AG09319 (cell line): ENCODE measurements around the gene ASB15.
"Not testable (repeated sequence)": the region's sequence is repeated elsewhere in the genome, so short reads cannot be mapped to it uniquely, and the experiment has no call there.

Experiments used
- DNase-seq: peaks from one replicate; pipeline ENCODE4 v3.0.0-alpha.2; 2010; ENCODE audit warnings: low read depth; ENCODE audit errors: extremely low read depth
- TF ChIP-seq, protein P1 (sequence below): IDR thresholded peaks from 2 replicates; pipeline ENCODE4 v1.5.1; 2011; ENCODE audit warnings: low read depth, mild to moderate bottlenecking, inconsistent platforms, low read length, moderate library complexity

The ASB15 gene

DNA sequence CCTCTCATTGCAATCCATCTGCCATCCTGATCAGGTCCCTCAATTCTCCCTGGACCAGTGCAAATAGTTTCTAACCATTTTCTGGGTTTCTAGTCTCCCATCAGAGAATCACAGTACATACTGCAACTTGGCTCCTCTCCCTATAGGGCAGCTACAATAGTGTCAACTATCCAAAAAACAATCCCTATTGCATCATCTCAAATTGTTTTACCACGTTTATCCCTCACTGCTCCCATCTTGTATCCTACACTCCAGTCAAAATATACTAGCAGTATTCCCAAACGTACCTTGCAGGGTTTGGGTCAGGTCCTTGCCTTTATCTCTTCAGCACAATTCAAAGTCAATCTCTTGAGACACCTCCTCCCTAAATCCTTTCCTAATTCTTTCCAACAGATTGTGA is 23.6 kb downstream of the ASB15 start:
- TF ChIP-seq, protein P1, sequence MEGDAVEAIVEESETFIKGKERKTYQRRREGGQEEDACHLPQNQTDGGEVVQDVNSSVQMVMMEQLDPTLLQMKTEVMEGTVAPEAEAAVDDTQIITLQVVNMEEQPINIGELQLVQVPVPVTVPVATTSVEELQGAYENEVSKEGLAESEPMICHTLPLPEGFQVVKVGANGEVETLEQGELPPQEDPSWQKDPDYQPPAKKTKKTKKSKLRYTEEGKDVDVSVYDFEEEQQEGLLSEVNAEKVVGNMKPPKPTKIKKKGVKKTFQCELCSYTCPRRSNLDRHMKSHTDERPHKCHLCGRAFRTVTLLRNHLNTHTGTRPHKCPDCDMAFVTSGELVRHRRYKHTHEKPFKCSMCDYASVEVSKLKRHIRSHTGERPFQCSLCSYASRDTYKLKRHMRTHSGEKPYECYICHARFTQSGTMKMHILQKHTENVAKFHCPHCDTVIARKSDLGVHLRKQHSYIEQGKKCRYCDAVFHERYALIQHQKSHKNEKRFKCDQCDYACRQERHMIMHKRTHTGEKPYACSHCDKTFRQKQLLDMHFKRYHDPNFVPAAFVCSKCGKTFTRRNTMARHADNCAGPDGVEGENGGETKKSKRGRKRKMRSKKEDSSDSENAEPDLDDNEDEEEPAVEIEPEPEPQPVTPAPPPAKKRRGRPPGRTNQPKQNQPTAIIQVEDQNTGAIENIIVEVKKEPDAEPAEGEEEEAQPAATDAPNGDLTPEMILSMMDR = no peak
- DNase-seq = no peak

DNA sequence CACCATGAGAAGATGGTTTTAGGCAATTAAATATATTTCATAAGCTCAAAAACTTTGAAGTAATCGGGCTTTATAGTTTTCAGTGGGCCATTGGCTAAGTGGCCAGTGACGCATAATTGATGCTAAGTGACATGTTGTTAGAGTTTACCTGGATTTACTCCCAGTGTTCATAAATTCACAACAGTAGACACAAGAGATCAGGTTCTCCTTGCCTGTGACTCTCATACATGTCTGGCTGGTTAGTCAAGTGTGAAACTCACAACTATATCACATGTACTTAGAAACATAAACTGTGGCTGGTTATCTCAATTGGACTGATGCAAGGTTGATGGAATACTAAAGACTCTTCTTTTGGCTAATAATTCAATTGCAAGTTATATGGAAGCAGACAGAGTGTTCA is 26.2 kb downstream of the ASB15 start:
- TF ChIP-seq, protein P1 = no peak
- no peak for DNase-seq

DNA sequence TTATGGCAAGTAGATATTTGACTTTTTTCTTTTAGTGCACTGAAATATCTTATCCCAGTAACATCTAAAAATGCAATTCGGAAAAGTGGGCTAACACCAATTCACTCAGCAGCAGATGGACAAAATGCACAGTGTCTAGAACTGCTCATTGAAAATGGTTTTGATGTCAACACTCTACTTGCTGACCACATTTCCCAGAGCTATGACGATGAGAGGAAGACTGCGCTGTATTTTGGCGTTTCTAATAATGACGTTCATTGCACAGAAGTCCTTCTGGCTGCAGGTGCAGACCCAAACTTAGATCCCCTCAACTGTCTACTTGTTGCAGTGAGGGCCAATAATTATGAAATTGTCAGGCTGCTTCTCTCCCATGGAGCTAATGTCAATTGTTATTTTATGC is 27.2 kb downstream of the ASB15 start:
- DNase-seq = no peak
- TF ChIP-seq, protein P1 = no peak

DNA sequence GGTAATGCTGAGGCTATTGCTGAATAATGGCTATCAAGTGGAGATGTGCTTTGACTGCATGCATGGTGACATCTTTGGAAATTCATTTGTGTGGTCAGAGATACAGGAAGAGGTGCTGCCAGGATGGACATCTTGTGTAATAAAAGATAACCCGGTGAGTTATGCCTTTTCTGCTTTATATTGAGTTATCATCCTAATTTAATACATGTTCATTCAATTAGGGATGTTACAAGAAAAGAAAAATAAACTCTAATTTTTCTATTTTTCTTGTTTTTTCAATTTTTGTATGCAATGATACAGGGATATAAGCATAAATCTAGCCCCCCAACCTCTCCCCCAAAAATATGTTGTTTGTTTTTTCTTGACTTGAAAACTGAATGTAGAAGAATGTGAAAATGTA is 27.7 kb downstream of the ASB15 start:
- TF ChIP-seq, protein P1 = no peak

DNA sequence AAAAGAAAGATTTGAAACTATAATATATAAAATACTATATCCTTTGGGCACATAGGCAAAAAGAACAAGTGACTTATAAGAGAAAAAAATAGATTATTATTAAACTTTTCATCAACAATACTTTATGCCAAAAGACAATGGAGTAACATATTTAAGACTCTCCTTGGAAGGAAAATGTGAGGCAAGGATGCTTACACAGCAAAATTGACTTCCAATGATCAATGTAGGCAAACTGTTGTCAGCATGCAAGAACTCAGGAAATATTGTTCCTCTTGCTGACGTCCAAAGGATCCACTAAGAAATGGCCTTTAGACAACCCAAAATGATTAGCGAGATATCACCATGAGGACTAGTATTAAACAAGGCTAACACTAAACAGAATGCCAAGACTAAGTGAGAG is 31.2 kb downstream of the ASB15 start:
- TF ChIP-seq, protein P1 = no peak
- no peak for DNase-seq

More for the DNA sequence above, 27.7 kb downstream of the ASB15 start:
- DNase-seq = no peak

DNA sequence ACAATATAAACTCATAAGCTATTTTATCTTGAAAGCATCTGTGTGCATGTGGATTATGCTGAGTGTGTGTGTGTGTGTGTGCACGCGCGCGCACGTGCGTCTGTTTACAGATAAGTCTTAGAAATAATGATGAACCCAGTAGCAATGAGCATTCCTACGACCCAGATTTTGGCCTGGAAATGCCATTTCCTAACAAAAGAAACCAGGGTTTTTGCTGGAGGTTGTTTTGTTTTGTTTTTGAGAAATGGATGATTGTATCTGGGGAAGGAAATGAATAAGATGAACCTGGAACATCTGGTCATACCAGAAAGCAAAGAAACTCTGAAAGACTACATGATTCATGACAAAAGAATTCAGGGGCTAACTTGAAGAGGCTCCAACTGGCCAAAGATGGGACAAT is 31.9 kb downstream of the ASB15 start:
- DNase-seq = peak; percentile 15

DNA sequence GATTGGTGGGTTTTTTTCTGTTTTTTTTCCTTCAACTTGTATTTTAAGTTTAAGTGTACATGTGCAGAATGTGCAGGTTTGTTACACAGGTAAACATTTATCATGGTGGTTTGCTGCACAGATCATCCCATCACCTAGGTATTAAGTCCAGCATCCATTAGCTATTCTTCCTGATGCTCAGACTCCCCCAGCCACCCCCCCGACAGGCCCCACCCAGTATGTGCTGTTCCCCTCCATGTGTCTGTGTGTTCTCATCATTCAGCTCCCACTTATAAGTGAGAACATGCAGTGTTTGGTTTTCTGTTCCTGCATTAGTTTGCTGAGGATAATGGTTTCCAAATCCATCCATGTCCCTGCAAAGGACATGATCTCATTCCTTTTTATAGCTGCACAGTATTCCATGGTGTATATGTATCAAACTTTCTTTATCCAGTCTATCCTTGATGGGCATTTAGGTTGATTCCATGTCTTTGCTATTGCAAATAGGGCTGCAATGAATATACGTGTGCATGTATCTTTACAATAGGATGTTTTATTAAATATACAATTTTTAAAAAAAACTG is 32.5 kb downstream of the ASB15 start:
- DNase-seq = not testable (repeated sequence)

More for the DNA sequence above, 31.9 kb downstream of the ASB15 start:
- TF ChIP-seq, protein P1 = no peak
